Activated gamma-delta T cell treated with Interleukin-2 at 50 U/mL for 16 hours (primary cell): ENCODE measurements around the gene ASF1A.
"Not testable (repeated sequence)": the region's sequence is repeated elsewhere in the genome, so short reads cannot be mapped to it uniquely, and the experiment has no call there.

Source experiments
- DNase-seq: peaks from one replicate; pipeline ENCODE4 v3.0.0-alpha.2; 2020

Gene ASF1A

GRCh38 chr6:118893807-118894424 is at the start of gene ASF1A:
TSS of gene ASF1A (plus strand) at chr6:118894152. CDS start at chr6:118894414, 262 bp downstream.
- peak; percentile 93 for DNase-seq

GRCh38 chr6:118844915-118845314 is 49.0 kb upstream of the ASF1A start:
- DNase-seq: no peak

- no peak for DNase-seq
These were observed 40.5 kb upstream of the ASF1A start for GRCh38 chr6:118853408-118853807.

DNA sequence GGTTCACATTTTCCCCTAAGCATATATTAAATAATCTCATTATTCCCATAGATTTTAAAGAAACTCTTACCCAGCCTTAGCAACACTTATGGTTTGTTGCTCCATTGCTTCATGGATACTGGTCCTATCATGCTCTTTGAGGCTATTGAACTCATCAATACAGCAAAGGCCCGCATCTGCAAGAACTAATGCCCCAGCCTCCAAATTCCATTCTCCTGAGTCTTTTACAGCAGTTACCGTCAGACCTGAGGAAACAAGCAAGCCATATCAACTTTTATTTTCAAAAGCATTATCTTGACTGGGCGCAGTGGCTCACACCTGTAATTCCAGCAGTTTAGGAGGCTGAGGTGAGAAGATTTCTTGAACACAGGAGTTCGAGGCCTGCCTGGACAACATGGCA is 37.7 kb upstream of the ASF1A start:
- no peak for DNase-seq

DNA sequence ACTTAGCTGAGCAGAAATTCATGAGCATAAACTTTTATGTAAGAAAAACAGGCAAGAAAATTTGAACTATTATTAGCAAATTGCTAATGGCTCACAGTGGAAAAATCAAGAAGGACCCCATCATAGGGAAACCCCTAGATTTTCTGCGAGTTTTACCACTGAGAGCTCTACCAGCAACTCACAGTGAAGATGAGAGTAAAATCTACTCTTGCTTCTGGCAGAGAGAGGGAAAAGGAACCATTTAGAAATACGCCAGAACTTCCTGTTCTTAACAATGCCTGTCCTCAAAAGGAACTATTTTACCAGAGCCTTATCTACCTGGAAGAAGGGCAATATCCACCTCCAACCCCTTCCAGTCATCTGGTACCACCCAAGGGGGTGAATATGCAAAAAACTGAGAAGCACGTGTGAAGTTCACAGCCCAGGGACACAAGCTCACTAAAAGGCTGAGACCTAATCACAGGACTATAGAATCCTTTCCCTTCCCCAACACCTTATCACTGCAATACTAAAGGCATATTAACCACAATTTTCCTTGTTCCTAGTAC is 34.4 kb upstream of the ASF1A start:
- DNase-seq: no peak

- no peak for DNase-seq
These were observed 33.6 kb upstream of the ASF1A start for GRCh38 chr6:118860363-118860762.

DNA sequence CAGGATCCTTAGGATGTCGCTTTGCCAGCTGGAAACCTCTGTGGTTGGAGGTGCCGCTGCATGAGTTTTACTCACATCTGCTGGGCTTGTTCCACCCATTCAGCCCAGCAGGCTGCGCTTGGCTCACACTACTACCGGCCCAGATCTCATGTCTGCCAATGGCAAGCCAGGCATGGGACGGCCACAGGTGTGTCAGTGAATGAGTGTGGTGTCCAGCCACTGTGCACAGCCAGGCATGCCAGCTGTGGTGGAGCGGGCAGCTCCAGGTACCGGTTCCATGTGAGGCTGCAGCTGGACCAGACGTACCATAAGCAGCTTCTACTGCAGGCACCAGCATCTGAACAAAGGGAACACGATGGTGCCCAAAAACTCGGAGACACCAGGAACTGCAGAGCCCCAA is 33.1 kb upstream of the ASF1A start:
- DNase-seq: no peak

DNA sequence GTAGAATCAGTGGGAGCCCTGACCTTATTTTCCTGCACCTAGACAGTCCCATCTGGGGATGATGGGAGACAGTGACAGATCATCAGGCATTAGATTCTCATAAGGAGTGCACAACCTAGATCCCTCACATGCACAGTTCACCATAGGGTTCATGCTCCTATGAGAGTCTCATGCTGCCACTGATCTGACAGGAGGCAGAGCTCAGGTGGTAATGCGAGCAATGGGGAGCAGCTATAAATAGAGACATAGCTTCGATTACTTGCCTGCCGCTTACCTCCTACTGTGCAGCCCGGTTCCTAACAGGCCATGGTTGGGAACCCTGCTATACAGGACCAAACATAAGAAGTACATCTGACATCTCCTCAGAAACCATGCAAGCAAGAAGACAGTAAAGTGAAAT is 31.5 kb upstream of the ASF1A start:
- DNase-seq: no peak

GRCh38 chr6:118864341-118865099 is 29.4 kb upstream of the ASF1A start:
- DNase-seq: no peak

DNA sequence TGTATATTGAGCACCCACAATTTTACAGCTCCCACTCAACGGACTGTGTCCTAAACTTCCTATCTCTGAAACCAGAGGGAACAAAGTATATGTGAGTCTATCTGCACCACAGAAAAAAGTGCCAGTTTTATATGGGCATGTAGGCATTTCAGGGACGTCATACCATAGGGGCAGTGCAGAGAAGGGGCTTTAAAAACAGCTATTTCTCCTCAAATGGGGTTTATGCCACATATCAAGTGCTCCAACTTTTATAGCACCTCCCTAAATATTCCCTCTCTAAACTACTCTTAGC is 28.9 kb upstream of the ASF1A start:
- no peak for DNase-seq

DNA sequence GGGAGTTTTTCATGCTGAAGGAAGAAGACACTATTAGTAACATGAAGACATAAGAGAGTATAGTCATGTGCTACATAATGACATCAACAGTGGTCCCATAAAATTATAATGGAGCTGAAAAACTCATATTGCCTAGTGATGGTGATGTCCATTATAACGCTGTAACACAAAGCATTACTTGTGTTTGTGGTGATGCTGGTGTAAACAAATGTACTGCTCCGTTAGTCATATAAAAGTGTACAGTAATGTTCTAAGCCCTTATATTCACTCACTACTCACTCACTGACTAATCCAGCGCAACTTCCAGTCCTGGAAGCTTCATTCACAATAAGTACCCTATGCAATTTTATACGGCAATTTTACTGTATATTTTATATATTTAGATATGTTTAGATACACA is 26.8 kb upstream of the ASF1A start:
- no peak for DNase-seq

GRCh38 chr6:118868901-118869300 is 25.1 kb upstream of the ASF1A start:
- not testable (repeated sequence) for DNase-seq

- DNase-seq: no peak
These were observed 24.6 kb upstream of the ASF1A start for GRCh38 chr6:118869350-118869749.

GRCh38 chr6:118869894-118870589 is 23.9 kb upstream of the ASF1A start:
- no peak for DNase-seq

- no peak for DNase-seq
These were observed 22.6 kb upstream of the ASF1A start for GRCh38 chr6:118871331-118871730.

- no peak for DNase-seq
These were observed 21.6 kb upstream of the ASF1A start for GRCh38 chr6:118872318-118872717.

GRCh38 chr6:118872726-118873125 is 21.2 kb upstream of the ASF1A start:
- no peak for DNase-seq

GRCh38 chr6:118873239-118873638 is 20.7 kb upstream of the ASF1A start:
- DNase-seq: no peak

GRCh38 chr6:118875672-118876071 is 18.3 kb upstream of the ASF1A start:
- DNase-seq: no peak

DNA sequence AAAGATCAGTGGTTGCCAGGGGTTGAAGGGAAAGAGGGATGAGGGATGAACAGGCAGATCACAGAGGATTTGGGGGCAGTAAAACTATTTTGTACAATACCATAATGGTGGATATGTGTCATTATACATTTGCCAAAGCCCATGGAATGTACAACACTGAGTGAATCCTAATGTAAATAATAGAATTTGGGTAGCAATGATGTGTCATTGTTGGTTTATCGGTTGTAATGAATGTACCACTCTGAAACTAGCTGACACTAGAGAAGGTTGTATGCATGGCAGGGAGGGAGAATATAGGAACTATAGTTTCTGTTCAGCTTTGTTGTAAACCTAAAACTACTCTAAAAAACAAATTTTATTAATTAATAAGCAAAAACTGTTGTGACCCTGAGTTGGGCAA is 17.8 kb upstream of the ASF1A start:
- DNase-seq: no peak

DNA sequence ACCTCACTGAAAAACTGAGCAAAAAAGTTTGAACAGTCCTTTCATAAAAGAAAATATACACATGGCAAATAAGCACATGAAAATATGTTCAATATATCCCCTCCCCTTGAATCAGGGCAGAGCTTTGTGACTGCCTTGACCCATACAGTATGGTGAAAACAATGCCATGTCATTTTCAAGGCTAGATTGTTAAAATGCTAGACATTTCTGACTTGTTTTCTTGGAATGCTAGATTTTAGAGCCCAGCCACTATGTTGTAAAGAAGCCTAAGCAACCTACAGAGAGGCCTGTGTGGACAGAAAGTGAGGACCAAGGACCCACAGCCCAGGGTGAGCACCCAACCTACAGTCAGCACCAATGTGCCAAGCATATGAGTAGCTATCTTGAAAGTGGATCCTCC is 17.1 kb upstream of the ASF1A start:
- no peak for DNase-seq

GRCh38 chr6:118877806-118878205 is 16.1 kb upstream of the ASF1A start:
- no peak for DNase-seq

- no peak for DNase-seq
These were observed 12.3 kb upstream of the ASF1A start for GRCh38 chr6:118881440-118882313.
